ENCODE data around the gene GAS5. TPM values are rescaled to one million over a fixed set of nuclear protein-coding genes. Genes with fewer than 3 reads are reported as not detected.
A peak's percentile ranks its signal among the peaks of the same experiment; 100 is the strongest.
"Not testable (repeated sequence)": the region's sequence is repeated elsewhere in the genome, so short reads cannot be mapped to it uniquely, and the experiment has no call there.

The GAS5 gene
- total and polyA plus RNA-seq, 9 donors: 580 to 917 (median 690) TPM

GRCh38 chr1:173865468-173866164, 2.2 kb downstream of the GAS5 start:
- Histone ChIP-seq H3K4me3 (ENCODE audit: low read length) (peak overlapping the region; percentile 8), H3K4me1 (ENCODE audit: control insufficient read depth, insufficient read depth, low read length) (peaks cover 15% of the 10 kb centered on the region), H3K27ac (ENCODE audit: low read length) (no peak overlapping the region), H3K9me3 (replicated peaks; ENCODE audit: control insufficient read depth, low read depth, low read length) (no peaks in the 10 kb centered on the region), H3K36me3 (ENCODE audit: control insufficient read depth, insufficient read depth, low read length) (peaks cover 50% of the 10 kb centered on the region), H3K27me3 (ENCODE audit: control insufficient read depth, insufficient read depth, low read length) (no peaks in the 10 kb centered on the region)
- DNase-seq: no peak
- WGBS (ENCODE audit: insufficient coverage): 29% methylated on average over 2 of the region's 4 CpGs

DNA sequence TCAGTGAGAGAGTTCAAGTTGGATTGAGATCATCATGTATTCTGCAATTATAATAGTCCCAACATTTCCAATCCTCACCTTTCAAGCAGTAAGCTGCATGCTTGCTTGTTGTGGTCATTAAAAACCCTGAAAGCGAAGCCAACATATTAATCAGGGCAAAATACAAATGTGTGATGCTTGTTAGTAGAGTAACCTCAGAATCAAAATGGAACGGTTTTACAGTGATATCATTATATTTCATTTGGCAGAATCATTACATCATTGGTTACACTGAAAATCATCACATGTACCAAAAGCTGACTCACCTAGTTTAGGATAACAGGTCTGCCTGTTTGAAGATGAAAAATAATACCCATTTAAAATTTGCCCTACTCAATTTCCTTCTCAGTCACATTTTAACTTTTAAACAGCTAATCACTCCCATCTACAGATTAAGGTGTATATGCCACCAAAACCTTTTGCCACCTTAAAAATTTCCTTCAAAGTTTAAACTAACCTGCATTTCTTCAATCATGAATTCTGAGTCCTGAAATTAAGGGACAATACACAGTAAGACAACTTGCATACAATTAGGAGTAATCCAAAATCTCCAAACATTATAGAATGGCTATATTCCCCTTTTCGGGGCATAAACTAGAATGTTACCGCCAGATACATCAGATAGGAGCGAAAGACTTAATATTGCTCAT, 3.5 kb downstream of the GAS5 start:
- peaks cover 13% of the 10 kb centered on the region for H3K4me1 ChIP-seq (ENCODE audit: control insufficient read depth, insufficient read depth, low read length)
- H3K4me3 ChIP-seq (ENCODE audit: low read length): no peak overlapping the region
- H3K9me3 ChIP-seq (replicated peaks; ENCODE audit: control insufficient read depth, low read depth, low read length): no peaks in the 10 kb centered on the region
- no peak for DNase-seq
- H3K27me3 ChIP-seq (ENCODE audit: control insufficient read depth, insufficient read depth, low read length): no peaks in the 10 kb centered on the region
- no peak overlapping the region for H3K27ac ChIP-seq (ENCODE audit: low read length)
- no CpG with 5 or more reads among the region's 5 CpGs for WGBS (ENCODE audit: insufficient coverage)
- H3K36me3 ChIP-seq (ENCODE audit: control insufficient read depth, insufficient read depth, low read length): peaks cover 47% of the 10 kb centered on the region

DNA sequence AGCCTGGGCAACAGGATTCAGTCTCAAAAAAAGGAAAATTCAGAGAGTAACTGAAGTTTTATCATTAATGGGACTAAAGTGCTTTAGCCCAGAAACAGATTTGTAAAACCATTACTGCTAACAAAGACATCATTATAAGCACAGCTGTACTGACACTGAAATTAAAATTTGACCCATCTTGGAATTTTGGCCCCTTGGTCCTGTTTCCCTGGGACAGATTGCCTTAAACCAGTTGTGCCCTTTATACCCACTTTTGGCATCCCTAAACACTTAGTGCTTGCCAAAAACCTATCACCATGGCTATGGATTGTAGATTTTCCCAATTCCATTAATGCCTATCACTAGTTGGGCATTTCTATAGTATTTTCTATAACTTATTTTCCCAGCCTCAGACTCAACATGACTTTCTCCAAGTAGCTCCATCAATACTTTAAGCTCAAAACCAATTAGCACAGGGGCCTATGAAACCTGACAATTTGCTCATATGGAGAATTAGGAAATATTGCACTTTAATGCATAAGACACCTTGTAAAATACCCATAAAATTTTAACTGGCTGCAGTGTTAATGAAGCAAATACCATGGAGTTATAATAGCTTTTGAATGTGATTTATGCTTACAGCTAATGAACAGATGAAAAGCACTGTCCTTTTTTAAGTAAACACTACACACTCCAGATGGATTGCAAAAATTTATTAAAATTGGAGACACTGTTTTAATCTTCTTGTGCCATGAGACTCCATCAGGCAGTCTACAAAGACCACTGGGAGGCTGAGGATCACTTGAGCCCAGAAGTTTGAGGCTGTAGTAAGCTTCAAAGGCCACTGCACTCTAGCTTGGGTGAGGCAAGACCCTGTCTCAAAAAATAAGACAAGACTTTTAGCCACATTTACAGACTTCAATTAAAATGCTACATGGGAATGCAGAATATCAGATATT, 4.3 kb downstream of the GAS5 start:
- Histone ChIP-seq H3K4me1 (ENCODE audit: control insufficient read depth, insufficient read depth, low read length) (peaks cover 8% of the 10 kb centered on the region), H3K27me3 (ENCODE audit: control insufficient read depth, insufficient read depth, low read length) (no peaks in the 10 kb centered on the region), H3K4me3 (ENCODE audit: low read length) (no peak overlapping the region), H3K9me3 (replicated peaks; ENCODE audit: control insufficient read depth, low read depth, low read length) (no peaks in the 10 kb centered on the region), H3K36me3 (ENCODE audit: control insufficient read depth, insufficient read depth, low read length) (peaks cover 47% of the 10 kb centered on the region), H3K27ac (ENCODE audit: low read length) (no peak overlapping the region)
- no peak for DNase-seq

DNA sequence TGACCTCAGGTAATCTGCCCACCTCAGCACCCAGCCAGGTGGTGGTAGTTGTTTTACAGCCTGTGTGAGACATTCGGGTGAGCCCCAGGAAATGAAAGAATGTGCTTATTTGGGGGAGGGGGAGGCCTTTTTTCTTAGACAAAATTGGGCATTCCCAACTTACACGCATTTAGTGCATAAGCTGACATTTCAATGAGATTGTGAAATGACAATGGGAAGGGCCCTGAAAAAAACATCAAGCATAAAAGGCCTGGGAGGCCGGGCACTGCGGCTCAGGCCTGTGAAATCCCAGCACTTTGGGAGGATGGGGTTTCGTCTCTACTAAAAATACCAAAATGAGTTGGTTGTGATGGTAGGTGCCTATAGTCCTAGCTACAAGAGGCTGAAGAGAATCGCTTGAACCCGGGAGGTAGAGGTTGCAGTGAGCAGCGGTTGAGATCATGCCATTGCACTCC, 5.0 kb downstream of the GAS5 start:
- H3K9me3 ChIP-seq (replicated peaks; ENCODE audit: control insufficient read depth, low read depth, low read length): no peaks in the 10 kb centered on the region
- WGBS (ENCODE audit: insufficient coverage): 69% methylated on average over 3 of the region's 8 CpGs
- H3K36me3 ChIP-seq (ENCODE audit: control insufficient read depth, insufficient read depth, low read length): peaks cover 47% of the 10 kb centered on the region
- no peak overlapping the region for H3K4me3 ChIP-seq (ENCODE audit: low read length)
- DNase-seq: no peak
- peaks cover 8% of the 10 kb centered on the region for H3K4me1 ChIP-seq (ENCODE audit: control insufficient read depth, insufficient read depth, low read length)
- no peak overlapping the region for H3K27ac ChIP-seq (ENCODE audit: low read length)
- H3K27me3 ChIP-seq (ENCODE audit: control insufficient read depth, insufficient read depth, low read length): no peaks in the 10 kb centered on the region

DNA sequence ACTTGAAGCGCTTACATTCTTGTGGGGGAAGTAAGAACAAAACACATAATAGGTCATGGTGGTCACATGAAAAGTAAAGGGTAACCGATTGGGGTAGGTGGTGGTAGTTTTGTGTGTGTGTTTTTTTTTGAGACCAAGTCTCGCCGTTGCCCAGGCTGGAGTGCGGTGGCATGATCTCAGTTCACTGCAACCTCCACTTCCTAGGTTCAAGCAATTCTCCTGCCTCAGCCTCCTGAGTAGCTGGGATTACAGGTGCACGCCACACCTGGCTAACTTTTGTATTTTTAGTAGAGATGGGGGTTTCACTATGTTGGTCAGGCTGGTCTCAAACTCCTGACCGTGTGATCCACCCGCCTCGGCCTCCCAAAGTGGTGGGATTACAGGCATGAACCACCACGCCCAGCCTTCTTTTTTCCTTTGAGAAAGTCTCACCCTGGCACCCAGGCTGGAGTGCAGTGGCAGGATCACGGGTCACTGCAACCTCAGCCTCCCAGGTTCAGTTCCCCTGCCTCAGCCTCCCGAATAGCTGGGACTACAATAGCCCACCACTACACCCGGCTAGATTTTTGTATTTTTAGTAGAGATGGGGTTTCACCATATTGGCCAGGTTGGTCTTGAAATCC, 5.5 kb downstream of the GAS5 start:
- not testable (repeated sequence) for H3K27ac ChIP-seq (ENCODE audit: low read length); DNase-seq; H3K27me3 ChIP-seq (ENCODE audit: control insufficient read depth, insufficient read depth, low read length); H3K9me3 ChIP-seq (replicated peaks; ENCODE audit: control insufficient read depth, low read depth, low read length); H3K4me1 ChIP-seq (ENCODE audit: control insufficient read depth, insufficient read depth, low read length); H3K4me3 ChIP-seq (ENCODE audit: low read length)
- 67% methylated on average over 3 of the region's 13 CpGs for WGBS (ENCODE audit: insufficient coverage)
- H3K36me3 ChIP-seq (ENCODE audit: control insufficient read depth, insufficient read depth, low read length): peaks cover 47% of the 10 kb centered on the region

GRCh38 chr1:173861731-173862145, 6.1 kb downstream of the GAS5 start:
- WGBS (ENCODE audit: insufficient coverage): 92% methylated on average over 6 of the region's 7 CpGs
- Histone ChIP-seq H3K36me3 (ENCODE audit: control insufficient read depth, insufficient read depth, low read length) (peaks cover 49% of the 10 kb centered on the region), H3K27ac (ENCODE audit: low read length) (no peak overlapping the region), H3K9me3 (replicated peaks; ENCODE audit: control insufficient read depth, low read depth, low read length) (no peaks in the 10 kb centered on the region), H3K4me3 (ENCODE audit: low read length) (no peak overlapping the region), H3K27me3 (ENCODE audit: control insufficient read depth, insufficient read depth, low read length) (no peaks in the 10 kb centered on the region), H3K4me1 (ENCODE audit: control insufficient read depth, insufficient read depth, low read length) (peaks cover 5% of the 10 kb centered on the region)
- no peak for DNase-seq

DNA sequence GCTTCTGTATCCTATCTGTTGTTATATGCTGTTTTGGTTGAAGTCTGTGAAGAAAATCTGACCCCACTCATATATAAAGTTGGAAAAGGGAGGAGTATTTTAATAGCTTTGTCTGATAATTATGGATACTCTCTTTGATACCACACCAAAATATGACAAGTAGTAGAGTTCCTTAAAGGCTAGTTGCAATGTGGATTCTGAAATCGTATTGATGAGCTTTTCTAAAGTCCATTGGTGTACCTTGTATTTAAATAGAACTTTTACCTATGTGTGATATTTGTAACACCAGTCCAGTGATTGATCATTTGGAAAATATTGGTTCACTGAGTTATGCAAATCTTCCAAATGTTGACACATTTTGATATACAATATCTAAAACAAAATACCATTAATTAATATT, 7.7 kb downstream of the GAS5 start:
- Histone ChIP-seq H3K4me1 (ENCODE audit: control insufficient read depth, insufficient read depth, low read length) (no peaks in the 10 kb centered on the region), H3K27ac (ENCODE audit: low read length) (no peak overlapping the region), H3K9me3 (replicated peaks; ENCODE audit: control insufficient read depth, low read depth, low read length) (no peaks in the 10 kb centered on the region), H3K4me3 (ENCODE audit: low read length) (no peak overlapping the region), H3K36me3 (ENCODE audit: control insufficient read depth, insufficient read depth, low read length) (peaks cover 49% of the 10 kb centered on the region), H3K27me3 (ENCODE audit: control insufficient read depth, insufficient read depth, low read length) (no peaks in the 10 kb centered on the region)
- WGBS (ENCODE audit: insufficient coverage): no CpG with 5 or more reads among the region's 1 CpG
- DNase-seq: no peak

DNA sequence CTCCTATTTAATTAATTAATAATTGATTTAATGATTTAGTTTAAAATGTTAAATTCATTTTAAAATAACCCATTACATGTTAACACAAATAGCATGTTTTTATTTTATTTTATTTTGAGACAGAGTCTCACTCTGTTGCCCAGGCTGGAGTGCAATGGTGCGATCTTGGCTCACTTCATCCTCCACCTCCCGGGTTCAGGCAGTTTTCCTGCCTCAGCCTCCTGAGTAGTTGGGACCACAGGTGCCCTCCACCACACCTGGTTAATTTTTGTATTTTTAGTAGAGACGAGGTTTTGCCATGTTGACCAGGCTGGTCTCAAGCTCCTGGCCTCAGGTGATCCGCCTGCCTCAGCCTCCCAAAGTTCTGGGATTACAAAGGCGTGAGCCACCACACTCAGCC, 8.2 kb downstream of the GAS5 start:
- DNase-seq; H3K9me3 ChIP-seq (replicated peaks; ENCODE audit: control insufficient read depth, low read depth, low read length); H3K4me1 ChIP-seq (ENCODE audit: control insufficient read depth, insufficient read depth, low read length); H3K27me3 ChIP-seq (ENCODE audit: control insufficient read depth, insufficient read depth, low read length); H3K4me3 ChIP-seq (ENCODE audit: low read length); H3K27ac ChIP-seq (ENCODE audit: low read length): not testable (repeated sequence)
- peaks cover 44% of the 10 kb centered on the region for H3K36me3 ChIP-seq (ENCODE audit: control insufficient read depth, insufficient read depth, low read length)
- no CpG with 5 or more reads among the region's 5 CpGs for WGBS (ENCODE audit: insufficient coverage)

DNA sequence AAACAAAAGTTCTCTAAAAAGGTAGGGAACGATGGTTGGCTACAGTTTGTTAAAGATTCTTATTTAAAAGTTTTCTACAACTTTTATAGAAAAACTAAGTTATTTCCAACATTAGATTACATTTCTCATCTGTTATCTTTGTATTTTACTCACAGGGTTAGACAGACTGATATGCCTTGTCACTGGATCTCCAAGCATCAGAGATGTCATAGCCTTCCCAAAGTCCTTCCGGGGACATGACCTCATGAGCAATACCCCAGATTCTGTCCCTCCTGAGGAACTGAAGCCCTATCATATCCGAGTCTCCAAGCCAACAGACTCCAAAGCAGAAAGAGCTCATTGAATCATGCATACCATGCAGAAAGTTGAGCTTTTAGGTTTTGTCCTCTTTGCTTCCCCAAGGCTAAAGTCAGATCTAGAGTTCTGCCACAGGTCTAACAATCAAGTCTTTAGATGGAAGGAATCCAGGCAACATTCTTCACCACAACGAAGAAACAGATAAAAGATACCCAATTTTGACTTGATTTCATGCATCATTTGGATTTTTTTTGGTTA, 10.3 kb downstream of the GAS5 start:
- DNase-seq: no peak
- H3K4me1 ChIP-seq (ENCODE audit: control insufficient read depth, insufficient read depth, low read length): no peaks in the 10 kb centered on the region
- no peak overlapping the region for H3K4me3 ChIP-seq (ENCODE audit: low read length)
- WGBS (ENCODE audit: insufficient coverage): 92% methylated on average over 2 of the region's 4 CpGs
- H3K27ac ChIP-seq (ENCODE audit: low read length): no peak overlapping the region
- H3K36me3 ChIP-seq (ENCODE audit: control insufficient read depth, insufficient read depth, low read length): peaks cover 37% of the 10 kb centered on the region
- no peaks in the 10 kb centered on the region for H3K9me3 ChIP-seq (replicated peaks; ENCODE audit: control insufficient read depth, low read depth, low read length)
- H3K27me3 ChIP-seq (ENCODE audit: control insufficient read depth, insufficient read depth, low read length): no peaks in the 10 kb centered on the region

All from muscle of leg (tissue), 11 donors.